ENCODE results near the gene MDM4. TPM values are rescaled to one million over a fixed set of nuclear protein-coding genes. Genes with fewer than 3 reads are reported as not detected.
A peak's percentile ranks its signal among the peaks of the same experiment; 100 is the strongest.

The MDM4 gene
- total RNA-seq, 2 donors from 2014 or later, result 72.9 to 125 TPM

DNA sequence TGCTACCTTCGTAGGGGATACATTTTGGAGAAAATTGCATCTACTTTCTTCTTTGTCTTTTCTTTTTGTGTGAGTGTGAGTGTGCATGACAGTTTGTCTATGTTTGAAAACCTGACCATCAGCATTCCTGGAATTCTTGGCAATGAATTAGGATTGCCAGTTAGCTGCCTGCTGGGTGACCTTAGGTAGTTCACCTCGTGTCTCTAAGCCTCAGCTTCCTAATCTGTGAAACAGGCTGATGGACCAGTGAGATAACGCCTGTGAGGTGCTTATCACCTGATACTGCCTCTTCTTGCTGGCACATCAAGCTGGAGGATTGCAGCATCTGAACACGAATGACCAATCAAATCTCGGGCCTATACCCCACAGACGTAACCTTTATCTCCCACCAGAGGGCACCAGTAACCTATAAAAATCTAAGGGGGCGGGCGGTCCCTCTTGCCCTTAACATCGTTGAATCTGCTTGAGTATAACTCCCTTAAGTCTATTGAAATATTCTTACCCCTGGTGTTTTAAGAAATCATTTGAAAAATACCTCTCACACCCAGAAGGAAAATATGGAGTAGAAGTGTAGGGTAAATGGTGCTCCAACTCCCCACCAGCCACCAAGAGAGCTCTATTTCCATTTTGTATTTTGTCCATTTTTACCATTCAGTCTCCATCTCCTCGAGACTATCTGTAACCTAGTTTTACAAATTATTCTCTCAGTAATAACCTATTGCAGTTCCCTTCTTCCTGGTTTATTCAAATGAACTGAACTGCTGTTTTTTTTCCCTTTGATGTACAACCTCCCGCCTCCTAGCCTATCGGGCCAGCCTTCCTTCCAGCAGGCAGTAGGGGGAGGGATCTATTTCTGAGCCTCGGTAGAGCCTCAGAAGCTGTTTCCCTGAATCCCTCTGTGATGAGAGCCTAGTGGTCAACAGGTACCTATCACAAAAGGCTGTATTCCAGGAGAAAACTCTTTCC is 49.7 kb downstream of the MDM4 start:
- intact Hi-C loops (cut with DNase I), result no loop called here

DNA sequence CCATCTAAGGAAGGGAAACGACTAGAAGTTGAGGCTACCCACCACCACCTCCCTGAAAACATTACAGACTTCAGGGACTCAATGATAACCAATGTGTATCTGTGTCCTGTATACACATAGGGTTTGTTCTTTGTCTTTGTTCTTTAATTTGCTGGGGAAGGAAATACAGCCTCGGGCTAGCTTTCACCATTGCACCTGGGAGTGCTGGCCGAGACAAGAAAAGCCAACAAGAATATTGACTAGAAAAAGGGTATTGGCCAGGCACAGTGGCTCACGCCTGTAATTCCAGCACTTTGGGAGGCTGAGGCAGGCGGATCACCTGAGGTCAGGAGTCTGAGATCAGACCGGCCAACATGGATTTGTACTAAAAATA is 50.4 kb downstream of the MDM4 start:
- H3K4me1 ChIP-seq, result peaks cover 18% of the 10 kb centered on the region
- intact Hi-C loops (cut with DNase I), result no loop called here

More for the DNA sequence above, 49.7 kb downstream of the MDM4 start:
- peak; percentile 72 for ATAC-seq
- no peaks in the 10 kb centered on the region for H3K27me3 ChIP-seq
- peak; percentile 24 to 50 (median 40) for DNase-seq
- peaks cover 18% of the 10 kb centered on the region for H3K4me1 ChIP-seq
- TF ChIP-seq POLR2A (IDR thresholded peaks at IDR 0.05), result no peak
- TF ChIP-seq, protein P1, sequence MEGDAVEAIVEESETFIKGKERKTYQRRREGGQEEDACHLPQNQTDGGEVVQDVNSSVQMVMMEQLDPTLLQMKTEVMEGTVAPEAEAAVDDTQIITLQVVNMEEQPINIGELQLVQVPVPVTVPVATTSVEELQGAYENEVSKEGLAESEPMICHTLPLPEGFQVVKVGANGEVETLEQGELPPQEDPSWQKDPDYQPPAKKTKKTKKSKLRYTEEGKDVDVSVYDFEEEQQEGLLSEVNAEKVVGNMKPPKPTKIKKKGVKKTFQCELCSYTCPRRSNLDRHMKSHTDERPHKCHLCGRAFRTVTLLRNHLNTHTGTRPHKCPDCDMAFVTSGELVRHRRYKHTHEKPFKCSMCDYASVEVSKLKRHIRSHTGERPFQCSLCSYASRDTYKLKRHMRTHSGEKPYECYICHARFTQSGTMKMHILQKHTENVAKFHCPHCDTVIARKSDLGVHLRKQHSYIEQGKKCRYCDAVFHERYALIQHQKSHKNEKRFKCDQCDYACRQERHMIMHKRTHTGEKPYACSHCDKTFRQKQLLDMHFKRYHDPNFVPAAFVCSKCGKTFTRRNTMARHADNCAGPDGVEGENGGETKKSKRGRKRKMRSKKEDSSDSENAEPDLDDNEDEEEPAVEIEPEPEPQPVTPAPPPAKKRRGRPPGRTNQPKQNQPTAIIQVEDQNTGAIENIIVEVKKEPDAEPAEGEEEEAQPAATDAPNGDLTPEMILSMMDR (IDR thresholded peaks at IDR 0.05), result peak in 6 of 7 experiments; percentile 29 to 65 (median 58)
- H3K27ac ChIP-seq, result peak overlapping the region in 1 of 4 donors; percentile 37
- no peaks in the 10 kb centered on the region for H3K36me3 ChIP-seq (replicated peaks in 1 of 2; ENCODE audit: insufficient read depth in 1 of 2, low read depth in 2 of 2)
- no peaks in the 10 kb centered on the region for H3K9me3 ChIP-seq
- 33 to 36% methylated on average over 13 of the region's 13 CpGs for WGBS, 2 donors
- H3K4me3 ChIP-seq, result no peak overlapping the region

DNA sequence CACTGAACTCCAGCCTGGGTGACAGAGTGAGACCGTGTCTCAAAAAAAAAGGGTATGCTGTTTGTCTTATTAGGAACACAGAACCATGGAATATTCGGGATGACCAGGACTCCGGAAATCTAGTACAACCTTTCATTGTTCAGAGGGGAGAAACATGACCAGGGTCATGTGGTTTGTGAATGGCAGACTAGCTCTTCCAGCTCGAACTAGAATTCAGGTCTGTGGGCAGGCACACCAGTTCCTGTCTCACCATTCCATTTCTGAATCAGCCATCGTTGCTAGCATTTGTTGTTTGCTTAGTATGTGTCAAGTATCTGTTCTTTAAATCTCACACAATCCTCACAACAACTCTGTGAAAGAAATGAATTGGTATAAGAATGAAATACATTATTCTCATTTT is 50.9 kb downstream of the MDM4 start:
- no peak for ATAC-seq
- intact Hi-C loops (cut with DNase I), result no loop called here

More for the DNA sequence above, 50.4 kb downstream of the MDM4 start:
- H3K9me3 ChIP-seq, result no peaks in the 10 kb centered on the region
- no peak overlapping the region for H3K27ac ChIP-seq
- no peak for TF ChIP-seq POLR2A (IDR thresholded peaks at IDR 0.05)
- TF ChIP-seq, protein P1 (IDR thresholded peaks at IDR 0.05), result no peak
- DNase-seq (no peak), ATAC-seq (no peak)
- WGBS, 2 donors, result 85 to 92% methylated on average over 6 of the region's 6 CpGs
- H3K27me3 ChIP-seq, result no peaks in the 10 kb centered on the region
- no peak overlapping the region for H3K4me3 ChIP-seq
- H3K36me3 ChIP-seq (replicated peaks in 1 of 2; ENCODE audit: insufficient read depth in 1 of 2, low read depth in 2 of 2), result no peaks in the 10 kb centered on the region

DNA sequence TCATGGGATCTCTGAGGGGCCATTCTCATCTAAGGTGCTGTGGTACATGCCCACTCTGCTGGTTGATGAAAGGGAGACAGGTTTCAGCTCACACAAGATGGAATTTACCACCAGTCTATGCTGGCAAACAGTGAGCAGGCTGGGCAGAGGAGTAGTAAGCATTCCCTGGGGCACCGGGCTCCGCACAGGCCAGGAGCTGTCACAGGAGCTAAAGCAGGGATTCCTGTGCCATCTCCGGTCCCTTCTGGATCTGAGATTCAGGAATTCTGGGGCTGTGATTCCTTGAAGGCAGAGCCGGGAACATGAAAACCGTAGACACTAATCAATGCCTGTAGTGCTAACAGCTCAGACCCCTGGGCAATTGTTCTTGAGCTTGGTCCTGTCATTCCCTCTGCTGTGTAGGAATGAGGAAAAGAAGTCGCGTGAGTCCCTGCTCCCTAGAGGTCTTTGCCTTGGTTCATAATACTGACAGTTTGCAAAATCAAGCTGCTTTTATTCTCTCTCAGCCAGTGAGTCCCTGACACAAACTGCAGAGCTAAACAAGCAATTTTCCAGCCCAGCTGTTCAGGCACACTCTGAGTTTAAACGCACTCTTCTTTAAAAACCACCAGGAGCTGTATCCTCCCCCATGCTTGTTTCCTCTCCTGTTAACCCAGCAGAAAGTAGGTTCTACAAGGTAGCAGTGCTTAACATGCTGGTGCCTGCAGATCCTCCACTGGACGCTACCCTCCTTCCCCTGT is 52.5 kb downstream of the MDM4 start:
- ATAC-seq, result no peak
- WGBS, 2 donors, result 84 to 87% methylated on average over 9 of the region's 9 CpGs
- no peak overlapping the region for H3K4me3 ChIP-seq
- DNase-seq, result no peak
- H3K36me3 ChIP-seq (replicated peaks in 1 of 2; ENCODE audit: insufficient read depth in 1 of 2, low read depth in 2 of 2), result no peaks in the 10 kb centered on the region
- TF ChIP-seq, protein P1 (IDR thresholded peaks at IDR 0.05), result no peak
- no peak for TF ChIP-seq POLR2A (IDR thresholded peaks at IDR 0.05)
- no peak overlapping the region for H3K27ac ChIP-seq
- H3K27me3 ChIP-seq, result no peaks in the 10 kb centered on the region
- intact Hi-C loops (cut with DNase I), result no loop called here
- H3K4me1 ChIP-seq, result peaks cover 18% of the 10 kb centered on the region
- no peaks in the 10 kb centered on the region for H3K9me3 ChIP-seq

More for the DNA sequence above, 50.9 kb downstream of the MDM4 start:
- DNase-seq, result no peak
- Histone ChIP-seq H3K36me3 (replicated peaks in 1 of 2; ENCODE audit: insufficient read depth in 1 of 2, low read depth in 2 of 2) (no peaks in the 10 kb centered on the region), H3K27me3 (no peaks in the 10 kb centered on the region), H3K9me3 (no peaks in the 10 kb centered on the region), H3K4me3 (no peak overlapping the region), H3K27ac (no peak overlapping the region), H3K4me1 (peaks cover 18% of the 10 kb centered on the region)
- WGBS, 2 donors, result 58 to 62% methylated on average over 5 of the region's 5 CpGs
- TF ChIP-seq, protein P1 (IDR thresholded peaks at IDR 0.05), result no peak
- no peak for TF ChIP-seq POLR2A (IDR thresholded peaks at IDR 0.05)

All from body of pancreas (tissue), 4 donors.